SK-N-SH (cell line): ENCODE measurements around the gene COL28A1. TPM values are rescaled to one million over a fixed set of nuclear protein-coding genes. Genes with fewer than 3 reads are reported as not detected.

Source experiments
- CTCF ChIA-PET: fragments of 300-600, 350-600 bp; formaldehyde crosslinking; extraction: SDS; loops from one replicate; lab custom pipeline; 2021; lab: Yijun Ruan, JAX
- POLR2A ChIA-PET: fragments of 350-600 bp; sonication (Branson Sonifier 250); formaldehyde crosslinking; extraction: SDS; loops from one replicate; lab custom pipeline; 2020; ENCODE audit warnings: antibody characterized with exemption, inconsistent platforms; lab: Yijun Ruan, JAX
- DNase-seq: peaks from one replicate; pipeline ENCODE4 v3.0.0; 2012
- H2AFZ ChIP-seq: fragments of 200-600 bp; sonication (generic); 2 replicates; pipeline ENCODE4 v1.8.1; 2016; ENCODE audit warnings: antibody characterized with exemption, mild to moderate bottlenecking, low read depth
- H3F3A ChIP-seq: fragments of 200-600 bp; sonication (generic); replicated peaks from 2 replicates; pipeline ENCODE3; 2016; ENCODE audit warnings: antibody characterized with exemption, mild to moderate bottlenecking; ENCODE audit not compliant: insufficient read depth
- H3K27ac ChIP-seq, 2 experiments: fragments of 200-500 bp in 1 of 2; fragments of 200-600 bp in 1 of 2; sonication (Bioruptor generic) in 1 of 2; sonication (generic), shearing (Covaris generic) in 1 of 2; 2 replicates each; pipeline versions ENCODE4 v1.5.1 to v1.6.1; 2014 to 2016; ENCODE audit warnings: low read depth in 2 of 2, inconsistent platforms in 1 of 2, low read length in 1 of 2, mild to moderate bottlenecking in 1 of 2, mixed read lengths in 1 of 2
- H3K27me3 ChIP-seq: fragments of 200-600 bp; sonication (generic), shearing (Covaris generic); 2 replicates; pipeline ENCODE4 v1.6.1; 2016; ENCODE audit warnings: mixed run types; ENCODE audit not compliant: insufficient read depth
- H3K36me3 ChIP-seq, 2 experiments: fragments of 200-500 bp in 1 of 2; fragments of 200-600 bp in 1 of 2; sonication (Bioruptor generic) in 1 of 2; sonication (generic) in 1 of 2; replicated peaks in 1 of 2; 2 replicates each; pipeline versions ENCODE3 to v1.5.1; 2014 to 2016; ENCODE audit warnings: low read length in 1 of 2, mild to moderate bottlenecking in 1 of 2; ENCODE audit not compliant: insufficient read depth in 2 of 2, control insufficient read depth in 1 of 2
- H3K4me1 ChIP-seq, 2 experiments: fragments of 200-500 bp in 1 of 2; fragments of 200-600 bp in 1 of 2; sonication (Bioruptor generic) in 1 of 2; sonication (generic), shearing (Covaris generic) in 1 of 2; 2 replicates each; pipeline versions ENCODE4 v1.5.1 to v1.6.1; 2014 to 2016; ENCODE audit warnings: low read depth in 1 of 2, low read length in 1 of 2, mixed run types in 1 of 2; ENCODE audit not compliant: insufficient read depth in 2 of 2, control insufficient read depth in 1 of 2
- H3K4me2 ChIP-seq: fragments of 200-600 bp; sonication (generic), shearing (Covaris generic); 2 replicates; pipeline ENCODE4 v1.6.1; 2017; ENCODE audit warnings: mixed run types
- H3K4me3 ChIP-seq, 2 experiments: fragments of 200-500 bp in 1 of 2; fragments of 200-600 bp in 1 of 2; sonication (Bioruptor generic) in 1 of 2; sonication (generic), shearing (Covaris generic) in 1 of 2; 2 replicates each; pipeline versions ENCODE4 v1.5.1 to v1.8.1; 2014 to 2016; ENCODE audit warnings: low read depth in 2 of 2, inconsistent platforms in 1 of 2, low read length in 1 of 2, mild to moderate bottlenecking in 1 of 2, mixed read lengths in 1 of 2, moderate library complexity in 1 of 2
- H3K79me2 ChIP-seq: fragments of 200-600 bp; sonication (generic); 2 replicates; pipeline ENCODE4 v1.8.1; 2017; ENCODE audit warnings: mild to moderate bottlenecking; ENCODE audit not compliant: insufficient read depth
- H3K9ac ChIP-seq: fragments of 200-600 bp; sonication (generic); 2 replicates; pipeline ENCODE4 v1.6.1; 2017; ENCODE audit warnings: mixed run types
- H3K9me2 ChIP-seq: fragments of 200-600 bp; sonication (generic); 2 replicates; pipeline ENCODE4 v1.6.1; 2017; ENCODE audit warnings: mixed run types
- H3K9me3 ChIP-seq: fragments of 200-600 bp; sonication (generic); 2 replicates; pipeline ENCODE4 v1.6.1; 2017; ENCODE audit warnings: mixed run types, mild to moderate bottlenecking, moderate library complexity
- H4K20me1 ChIP-seq: fragments of 200-600 bp; sonication (generic); 2 replicates; pipeline ENCODE4 v1.6.1; 2017; ENCODE audit warnings: mild to moderate bottlenecking, mixed run types; ENCODE audit not compliant: insufficient read depth
- ELF1 ChIP-seq: IDR thresholded peaks from 2 replicates; pipeline ENCODE4 v1.4.0; 2012
- EP300 ChIP-seq, 2 experiments: IDR thresholded peaks; 2 replicates each; pipeline versions ENCODE4 v1.4.0 to v1.6.1; 2012; ENCODE audit warnings: borderline replicate concordance in 1 of 2, low read depth in 1 of 2, low read length in 1 of 2
- FOXM1 ChIP-seq: IDR thresholded peaks from 2 replicates; pipeline ENCODE4 v1.4.0; 2012; ENCODE audit warnings: low read depth, mild to moderate bottlenecking
- MEF2A ChIP-seq: IDR thresholded peaks from 2 replicates; pipeline ENCODE4 v1.4.0; 2012; ENCODE audit warnings: low read depth, borderline replicate concordance
- MXI1 ChIP-seq: IDR thresholded peaks from 2 replicates; pipeline ENCODE4 v1.6.1; 2012; ENCODE audit warnings: mild to moderate bottlenecking, low read depth, low read length, improper control_type of control experiment
- RAD21 ChIP-seq: IDR thresholded peaks from 2 replicates; pipeline ENCODE4 v1.6.1; 2012; ENCODE audit warnings: mild to moderate bottlenecking, low read length
- RFX5 ChIP-seq: IDR thresholded peaks from 2 replicates; pipeline ENCODE4 v1.6.1; 2012; ENCODE audit warnings: mild to moderate bottlenecking, improper control_type of control experiment, low read length
- TCF12 ChIP-seq: IDR thresholded peaks from 2 replicates; pipeline ENCODE4 v1.4.0; 2012
- TEAD4 ChIP-seq: IDR thresholded peaks from 2 replicates; pipeline ENCODE4 v1.4.0; 2012; ENCODE audit warnings: mild to moderate bottlenecking, borderline replicate concordance; ENCODE audit not compliant: insufficient read depth
- YY1 ChIP-seq: IDR thresholded peaks from 2 replicates; pipeline ENCODE4 v1.4.0; 2012; ENCODE audit warnings: low read depth, mild to moderate bottlenecking
- WGBS: methylation state at CpG from one replicate; pipeline ENCODE4 v1.1.6; 2017; ENCODE audit warnings: low lambda C conversion rate; 5-methylcytosine and 5-hydroxymethylcytosine counted together
- polyA plus RNA-seq, 3 experiments: library from polyadenylated mRNA; depleted of rRNA; stranded (reverse); fragments of >200 nt; gene quantifications; 2 replicates each; pipeline ENCODE4 v1.2.3, GENCODE V29; 2012
- TF ChIP-seq, protein P1 (sequence below): IDR thresholded peaks from 2 replicates; pipeline ENCODE4 v1.4.0; 2012; ENCODE audit warnings: low read depth, borderline replicate concordance
- TF ChIP-seq, protein P2 (sequence below): IDR thresholded peaks from 2 replicates; pipeline ENCODE4 v1.4.0; 2012; ENCODE audit warnings: low read depth, borderline replicate concordance
- TF ChIP-seq, protein P3 (sequence below): fragments of 150-350 bp; IDR thresholded peaks from 2 replicates; pipeline ENCODE4 v1.6.1; 2017; ENCODE audit warnings: antibody characterized with exemption, low read length, low read depth, borderline replicate concordance
- TF ChIP-seq, protein P4 (sequence below): IDR thresholded peaks from 2 replicates; pipeline ENCODE4; 2012
- TF ChIP-seq, protein P5 (sequence below): IDR thresholded peaks from 2 replicates; pipeline ENCODE4 v1.4.0; 2012; ENCODE audit warnings: low read depth

The COL28A1 gene
- polyA plus RNA-seq, 1 of the 3 experiments (the other 2 are of a cell fraction), result not detected

DNA sequence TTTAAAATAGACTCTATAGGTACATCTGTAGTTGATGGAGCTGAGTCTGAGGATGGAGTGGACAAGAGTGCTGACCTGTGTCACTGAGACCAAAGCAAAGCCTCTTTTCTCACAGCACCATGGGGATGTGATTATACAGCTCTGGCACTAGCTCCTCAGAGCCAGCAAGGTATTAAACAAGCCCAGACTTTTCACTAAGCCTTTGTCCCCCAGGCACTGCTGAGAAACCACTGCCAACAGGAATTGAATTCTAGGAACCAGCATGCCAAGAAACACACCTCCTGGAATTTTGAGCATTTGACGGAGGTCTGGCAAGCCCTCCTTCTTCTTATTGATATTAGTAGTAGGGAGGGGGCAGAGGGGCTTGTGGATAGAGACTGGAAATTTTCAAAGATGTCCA lies 206.3 kb downstream of the COL28A1 start:
- ChIA-PET CTCF (interaction anchor here (0.8 to 2.0 kb wide), 4 partner anchors 9 to 95 kb away, joined by 3 to 7 read pairs (median 3); no protein-coding TSS in a partner anchor), POLR2A (no interaction called here)
- peaks cover 0 to 25% of the 10 kb centered on the region in 2 experiments; a peak in 2 of 4 replicates for H3K4me1 ChIP-seq
- 21% methylated on average over 1 of the region's 1 CpG for WGBS
- no peaks in the 10 kb centered on the region for H3K79me2 ChIP-seq
- no peaks in the 10 kb centered on the region for H4K20me1 ChIP-seq
- no peak overlapping the region for H3K9ac ChIP-seq
- no peaks in the 10 kb centered on the region for H3K9me2 ChIP-seq
- H3K9me3 ChIP-seq, result no peaks in the 10 kb centered on the region
- H2AFZ ChIP-seq, result no peak overlapping the region
- TF ChIP-seq, protein P1, sequence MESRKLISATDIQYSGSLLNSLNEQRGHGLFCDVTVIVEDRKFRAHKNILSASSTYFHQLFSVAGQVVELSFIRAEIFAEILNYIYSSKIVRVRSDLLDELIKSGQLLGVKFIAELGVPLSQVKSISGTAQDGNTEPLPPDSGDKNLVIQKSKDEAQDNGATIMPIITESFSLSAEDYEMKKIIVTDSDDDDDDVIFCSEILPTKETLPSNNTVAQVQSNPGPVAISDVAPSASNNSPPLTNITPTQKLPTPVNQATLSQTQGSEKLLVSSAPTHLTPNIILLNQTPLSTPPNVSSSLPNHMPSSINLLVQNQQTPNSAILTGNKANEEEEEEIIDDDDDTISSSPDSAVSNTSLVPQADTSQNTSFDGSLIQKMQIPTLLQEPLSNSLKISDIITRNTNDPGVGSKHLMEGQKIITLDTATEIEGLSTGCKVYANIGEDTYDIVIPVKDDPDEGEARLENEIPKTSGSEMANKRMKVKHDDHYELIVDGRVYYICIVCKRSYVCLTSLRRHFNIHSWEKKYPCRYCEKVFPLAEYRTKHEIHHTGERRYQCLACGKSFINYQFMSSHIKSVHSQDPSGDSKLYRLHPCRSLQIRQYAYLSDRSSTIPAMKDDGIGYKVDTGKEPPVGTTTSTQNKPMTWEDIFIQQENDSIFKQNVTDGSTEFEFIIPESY, result no peak
- peak in 1 of 2 experiments; percentile 24; a peak in 1 of 4 replicates for TF ChIP-seq EP300 (IDR thresholded peaks at IDR 0.05; ENCODE audit: borderline replicate concordance in 1 of 2, low read depth in 1 of 2, low read length in 1 of 2)
- H3K36me3 ChIP-seq, result no peaks in the 10 kb centered on the region
- no peak overlapping the region for H3K4me3 ChIP-seq
- H3F3A ChIP-seq, result no peaks in the 10 kb centered on the region
- no peak overlapping the region for H3K27ac ChIP-seq
- H3K4me2 ChIP-seq, result no peak overlapping the region
- no peaks in the 10 kb centered on the region for H3K27me3 ChIP-seq
- no peak for DNase-seq

DNA sequence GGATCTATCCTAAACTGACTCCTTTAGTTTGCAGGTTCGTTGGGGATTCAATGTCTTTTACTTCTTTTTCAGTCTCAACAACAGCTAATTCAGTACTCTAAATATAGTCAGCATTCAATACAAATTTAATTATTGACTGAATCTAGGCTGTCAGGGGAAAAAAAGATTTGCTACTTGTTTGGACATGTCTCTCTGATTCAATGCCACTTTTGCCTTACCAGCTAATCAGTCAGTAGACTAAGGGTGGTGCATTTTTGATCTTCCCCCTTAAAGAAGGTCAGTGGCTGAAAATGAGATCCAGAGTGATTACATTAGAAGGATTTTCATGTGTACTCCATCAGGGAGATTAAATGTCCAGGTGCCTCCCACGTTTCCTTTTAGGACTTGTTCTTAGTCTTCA lies 208.2 kb downstream of the COL28A1 start:
- WGBS, result 9% methylated on average over 2 of the region's 2 CpGs
- Histone ChIP-seq H4K20me1 (no peaks in the 10 kb centered on the region), H3K9me2 (no peaks in the 10 kb centered on the region), H3K9me3 (no peaks in the 10 kb centered on the region), H3K4me1 (peaks cover 0 to 25% of the 10 kb centered on the region in 2 experiments; a peak in 2 of 4 replicates), H3K36me3 (no peaks in the 10 kb centered on the region), H3K4me2 (no peak overlapping the region), H3K79me2 (no peaks in the 10 kb centered on the region), H3K4me3 (no peak overlapping the region), H3F3A (no peaks in the 10 kb centered on the region), H3K9ac (no peak overlapping the region), H2AFZ (no peak overlapping the region), H3K27ac (no peak overlapping the region), H3K27me3 (no peaks in the 10 kb centered on the region)
- POLR2A ChIA-PET, result no interaction called here
- CTCF ChIA-PET, result interaction anchor here (1.2 to 1.7 kb wide), 2 partner anchors 91 to 224 kb away, joined by 3 read pairs; no protein-coding TSS in a partner anchor
- TF ChIP-seq RFX5 (no peak), ELF1 (no peak)
- no peak for DNase-seq

DNA sequence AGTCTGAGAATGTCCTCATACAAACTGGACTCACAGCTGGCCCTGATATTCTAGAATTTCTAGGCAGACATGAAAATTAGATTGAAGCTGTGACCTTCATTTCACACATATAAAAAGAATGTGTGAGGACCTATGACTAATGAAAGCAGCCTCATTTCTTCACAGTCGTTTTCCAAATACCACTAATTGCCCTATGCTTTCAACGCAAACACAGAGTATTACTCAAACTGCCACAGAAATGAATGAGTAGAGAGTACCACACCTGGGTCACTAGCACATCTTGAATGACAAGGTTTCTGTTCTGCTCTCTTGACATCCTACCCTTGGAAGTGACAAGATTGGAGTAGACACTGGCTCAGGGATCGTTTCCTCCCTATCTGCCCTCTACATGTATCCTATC lies 211.0 kb downstream of the COL28A1 start:
- peak overlapping the region; percentile 43 for H3K4me2 ChIP-seq

More for the DNA sequence above, 211.0 kb downstream of the COL28A1 start:
- WGBS, result 25% methylated on average over 3 of the region's 3 CpGs
- ChIA-PET POLR2A (interaction anchor here (0.7 kb wide), 1 partner anchor 568 kb away, joined by 5 read pairs; no protein-coding TSS in a partner anchor), CTCF (no interaction called here)
- DNase-seq, result no peak
- no peaks in the 10 kb centered on the region for H3F3A ChIP-seq
- H3K36me3 ChIP-seq, result no peaks in the 10 kb centered on the region
- no peaks in the 10 kb centered on the region for H3K27me3 ChIP-seq
- peaks cover 0 to 6% of the 10 kb centered on the region in 2 experiments; a peak in 1 of 4 replicates for H3K4me1 ChIP-seq
- no peak overlapping the region for H3K9ac ChIP-seq
- H3K27ac ChIP-seq, result no peak overlapping the region
- H3K79me2 ChIP-seq, result no peaks in the 10 kb centered on the region
- H4K20me1 ChIP-seq, result no peaks in the 10 kb centered on the region
- no peak overlapping the region for H3K4me3 ChIP-seq
- H3K9me2 ChIP-seq, result no peaks in the 10 kb centered on the region
- H2AFZ ChIP-seq, result no peak overlapping the region
- TF ChIP-seq FOXM1 (no peak), TEAD4 (no peak), RAD21 (no peak), RFX5 (no peak), TCF12 (no peak), MXI1 (no peak), YY1 (no peak), MEF2A (no peak)
- TF ChIP-seq, protein P2, sequence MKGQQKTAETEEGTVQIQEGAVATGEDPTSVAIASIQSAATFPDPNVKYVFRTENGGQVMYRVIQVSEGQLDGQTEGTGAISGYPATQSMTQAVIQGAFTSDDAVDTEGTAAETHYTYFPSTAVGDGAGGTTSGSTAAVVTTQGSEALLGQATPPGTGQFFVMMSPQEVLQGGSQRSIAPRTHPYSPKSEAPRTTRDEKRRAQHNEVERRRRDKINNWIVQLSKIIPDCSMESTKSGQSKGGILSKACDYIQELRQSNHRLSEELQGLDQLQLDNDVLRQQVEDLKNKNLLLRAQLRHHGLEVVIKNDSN, result no peak
- TF ChIP-seq, protein P3, sequence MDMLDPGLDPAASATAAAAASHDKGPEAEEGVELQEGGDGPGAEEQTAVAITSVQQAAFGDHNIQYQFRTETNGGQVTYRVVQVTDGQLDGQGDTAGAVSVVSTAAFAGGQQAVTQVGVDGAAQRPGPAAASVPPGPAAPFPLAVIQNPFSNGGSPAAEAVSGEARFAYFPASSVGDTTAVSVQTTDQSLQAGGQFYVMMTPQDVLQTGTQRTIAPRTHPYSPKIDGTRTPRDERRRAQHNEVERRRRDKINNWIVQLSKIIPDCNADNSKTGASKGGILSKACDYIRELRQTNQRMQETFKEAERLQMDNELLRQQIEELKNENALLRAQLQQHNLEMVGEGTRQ, result no peak
- TF ChIP-seq, protein P4, sequence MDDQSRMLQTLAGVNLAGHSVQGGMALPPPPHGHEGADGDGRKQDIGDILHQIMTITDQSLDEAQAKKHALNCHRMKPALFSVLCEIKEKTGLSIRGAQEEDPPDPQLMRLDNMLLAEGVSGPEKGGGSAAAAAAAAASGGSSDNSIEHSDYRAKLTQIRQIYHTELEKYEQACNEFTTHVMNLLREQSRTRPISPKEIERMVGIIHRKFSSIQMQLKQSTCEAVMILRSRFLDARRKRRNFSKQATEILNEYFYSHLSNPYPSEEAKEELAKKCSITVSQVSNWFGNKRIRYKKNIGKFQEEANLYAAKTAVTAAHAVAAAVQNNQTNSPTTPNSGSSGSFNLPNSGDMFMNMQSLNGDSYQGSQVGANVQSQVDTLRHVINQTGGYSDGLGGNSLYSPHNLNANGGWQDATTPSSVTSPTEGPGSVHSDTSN, result no peak
- TF ChIP-seq, protein P5, sequence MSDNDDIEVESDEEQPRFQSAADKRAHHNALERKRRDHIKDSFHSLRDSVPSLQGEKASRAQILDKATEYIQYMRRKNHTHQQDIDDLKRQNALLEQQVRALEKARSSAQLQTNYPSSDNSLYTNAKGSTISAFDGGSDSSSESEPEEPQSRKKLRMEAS, result no peak
- H3K9me3 ChIP-seq, result no peaks in the 10 kb centered on the region
